Erythroblast (primary cell): ENCODE results near the gene SNX2.

ENCODE experiments used
- DNase-seq, 2 experiments: peaks; one replicate each; lab custom pipeline; 2025; lab: John Stamatoyannopoulos, UW
- GATA1 ChIP-seq: IDR thresholded peaks from 2 replicates; pipeline ENCODE4 v1.6.1; 2011; ENCODE audit warnings: low read depth, mild to moderate bottlenecking, control low read depth, low read length, moderate library complexity
- POLR2A ChIP-seq: IDR thresholded peaks from 2 replicates; pipeline ENCODE4 v1.6.1; 2011; ENCODE audit warnings: mild to moderate bottlenecking, low read length

SNX2 gene

GRCh38 chr5:122774861-122775549, at the start of gene SNX2:
Gene SNX2 (plus strand): TSS chr5:122775080. CDS start chr5:122775104, 24 bp downstream.
- TF ChIP-seq GATA1: no peak
- TF ChIP-seq POLR2A: peak; percentile 61
- peak; percentile 94 to 96 for DNase-seq

DNA sequence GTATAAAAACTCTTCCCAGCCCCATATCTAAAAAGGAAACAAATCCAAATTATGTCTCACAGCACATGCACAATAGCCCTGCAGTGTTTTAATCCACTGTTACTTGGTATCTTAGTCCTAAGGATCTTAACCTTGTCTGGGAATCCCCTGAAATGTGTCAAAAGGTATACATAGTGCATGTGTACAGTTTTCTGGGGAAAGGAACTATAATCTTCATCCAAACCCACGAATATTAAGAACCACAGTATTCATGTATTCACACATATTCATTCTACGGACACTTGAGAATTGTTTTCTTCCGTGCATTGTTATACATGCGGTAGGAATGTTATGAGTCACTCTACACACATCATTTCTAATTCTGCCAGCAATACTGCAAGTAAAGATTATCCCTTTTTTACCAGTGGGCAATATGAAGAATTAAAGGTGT, 47.8 kb upstream of the SNX2 start:
- DNase-seq: no peak
- TF ChIP-seq POLR2A (no peak), GATA1 (no peak)

GRCh38 chr5:122730037-122730436, 44.8 kb upstream of the SNX2 start:
- no peak for DNase-seq
- TF ChIP-seq POLR2A: no peak
- no peak for TF ChIP-seq GATA1

DNA sequence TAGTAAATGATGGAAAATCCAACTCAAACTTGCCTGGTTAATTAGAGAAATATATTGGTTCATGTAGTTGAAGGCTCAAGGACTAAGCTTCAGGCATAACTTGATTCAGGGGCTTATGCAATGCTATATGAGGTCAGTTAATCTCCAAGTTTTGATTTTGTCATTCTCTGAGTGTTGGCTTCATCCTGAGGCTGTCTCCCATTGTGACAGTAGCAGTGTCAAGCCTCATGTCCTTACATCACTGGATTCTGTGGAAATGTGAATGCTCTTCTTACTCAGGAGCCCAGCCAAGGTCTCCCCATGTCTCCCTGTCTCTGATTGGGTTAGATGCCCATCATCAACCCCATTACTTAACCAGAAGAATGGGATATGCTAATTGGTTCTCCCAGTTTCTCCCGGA, 44.4 kb upstream of the SNX2 start:
- TF ChIP-seq GATA1 (no peak), POLR2A (no peak)
- no peak for DNase-seq

- DNase-seq: no peak
- TF ChIP-seq POLR2A (no peak), GATA1 (no peak)
Observed at GRCh38 chr5:122736086-122736845, 38.6 kb upstream of the SNX2 start.

- TF ChIP-seq POLR2A (no peak), GATA1 (no peak)
- DNase-seq: no peak
Observed at GRCh38 chr5:122738088-122738487, 36.8 kb upstream of the SNX2 start.

- DNase-seq: peak in 1 of 2 experiments; percentile 15
Observed at GRCh38 chr5:122741681-122742080, 33.2 kb upstream of the SNX2 start.

GRCh38 chr5:122743261-122743660, 31.6 kb upstream of the SNX2 start:
- no peak for TF ChIP-seq GATA1
- TF ChIP-seq POLR2A: no peak
- no peak for DNase-seq

More at GRCh38 chr5:122741681-122742080, 33.2 kb upstream of the SNX2 start:
- TF ChIP-seq POLR2A (no peak), GATA1 (no peak)

DNA sequence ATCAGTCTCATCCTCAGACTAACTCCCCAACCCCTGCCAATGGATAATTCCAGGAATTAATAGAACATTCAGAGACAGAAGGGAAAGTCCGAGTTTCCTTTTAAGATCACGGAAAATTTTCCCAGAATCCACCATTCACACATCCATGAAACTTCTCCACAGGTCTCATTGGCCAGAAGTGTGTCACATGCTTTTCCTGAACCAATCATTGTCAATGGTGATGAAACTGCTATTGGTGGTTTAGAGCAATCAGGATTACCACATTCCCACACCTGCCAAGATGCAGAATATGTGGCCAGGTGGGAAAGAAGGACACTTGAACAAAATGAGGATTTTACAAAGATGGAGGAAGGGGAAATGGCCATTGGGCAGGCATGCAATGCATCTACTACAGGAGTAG, 29.3 kb upstream of the SNX2 start:
- DNase-seq: no peak
- TF ChIP-seq GATA1 (no peak), POLR2A (no peak)

DNA sequence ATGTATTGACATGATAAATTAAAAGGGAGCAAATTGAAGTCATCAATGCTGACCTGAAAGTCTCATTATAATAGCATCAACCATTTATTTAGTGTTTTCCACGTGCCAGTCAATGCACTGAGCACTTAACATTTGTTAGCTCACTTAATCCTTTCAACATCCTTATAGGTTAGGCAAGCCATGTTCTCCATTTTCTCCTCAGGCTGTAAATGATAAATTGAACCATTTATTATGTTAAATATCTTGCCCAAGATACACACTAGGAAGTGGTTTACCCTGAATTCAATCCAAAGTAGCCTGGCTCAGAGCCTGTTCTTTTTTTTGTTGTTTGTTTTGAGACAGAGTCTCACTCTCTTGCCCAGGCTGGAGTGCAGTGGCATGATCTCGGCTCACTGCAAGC, 25.0 kb upstream of the SNX2 start:
- DNase-seq: no peak
- TF ChIP-seq POLR2A (no peak), GATA1 (no peak)

DNA sequence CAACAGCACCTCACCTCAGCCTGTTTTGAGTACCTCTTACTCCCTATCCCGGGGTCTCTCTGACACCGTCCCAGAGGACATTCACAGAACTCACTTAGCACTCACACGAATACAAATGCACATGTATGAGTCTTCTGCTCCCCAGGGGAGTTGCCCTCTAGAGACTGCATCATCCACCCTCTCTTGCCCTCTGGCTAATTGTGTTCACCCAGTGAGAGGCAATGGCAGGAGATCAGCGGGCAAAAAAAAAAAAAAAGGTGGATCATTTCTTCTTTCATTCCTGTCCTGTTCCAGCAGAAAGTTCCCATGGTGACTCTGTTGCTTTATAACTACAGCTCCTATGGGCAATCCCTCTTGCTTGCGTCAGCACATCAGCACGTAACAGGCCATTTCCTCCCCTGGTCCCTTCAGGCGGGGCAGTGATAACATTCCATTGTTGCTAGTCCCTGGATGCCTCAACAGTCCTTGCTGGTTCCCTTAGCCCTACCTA, 23.5 kb upstream of the SNX2 start:
- TF ChIP-seq POLR2A (no peak), GATA1 (no peak)
- DNase-seq: no peak

- no peak for TF ChIP-seq POLR2A
- TF ChIP-seq GATA1: no peak
- DNase-seq: no peak
Observed at GRCh38 chr5:122753500-122753899, 21.4 kb upstream of the SNX2 start.

- TF ChIP-seq POLR2A: no peak
- no peak for TF ChIP-seq GATA1
- DNase-seq: no peak
Observed at GRCh38 chr5:122755783-122756182, 19.1 kb upstream of the SNX2 start.

GRCh38 chr5:122756264-122756911, 18.5 kb upstream of the SNX2 start:
- DNase-seq: no peak

More at GRCh38 chr5:122756264-122756911, 18.5 kb upstream of the SNX2 start:
- TF ChIP-seq POLR2A: no peak
- TF ChIP-seq GATA1: no peak
